MCF 10A (cell line): Measurements from ENCODE around the gene EMX2. TPM values are rescaled to one million over a fixed set of nuclear protein-coding genes. Genes with fewer than 3 reads are reported as not detected.

Source experiments
- BruUV-seq: library from RNA; stranded (reverse); fragments of 400-500 nt; replicated peaks from 2 replicates; lab custom pipeline; 2021; lab: Mats Ljungman, UMichigan
- CTCF ChIA-PET: fragments of 300-600 bp; sonication (Branson Sonifier 250); formaldehyde crosslinking; extraction: SDS; loops from one replicate; lab custom pipeline; 2021; ENCODE audit warnings: antibody characterized with exemption, inconsistent platforms; lab: Yijun Ruan, JAX
- POLR2A ChIA-PET: fragments of 300-600, 350-650 bp; sonication (Branson Sonifier 250); formaldehyde crosslinking; extraction: SDS; loops from one replicate; lab custom pipeline; 2020; ENCODE audit warnings: antibody characterized with exemption, inconsistent platforms; lab: Yijun Ruan, JAX
- DNase-seq: peaks from one replicate; pipeline ENCODE4 v3.0.0-alpha.2; 2018; ENCODE audit not compliant: unreplicated experiment
- H3K27ac Mint-ChIP-seq: one replicate; pipeline ENCODE4 v1.8.0; 2022; ENCODE audit warnings: mild to moderate bottlenecking, low read depth, mixed read lengths; ENCODE audit not compliant: unreplicated experiment
- H3K27me3 Mint-ChIP-seq: one replicate; pipeline ENCODE4 v1.8.0; 2022; ENCODE audit warnings: mixed read lengths; ENCODE audit not compliant: insufficient read depth, unreplicated experiment
- H3K36me3 Mint-ChIP-seq: one replicate; pipeline ENCODE4 v1.8.0; 2022; ENCODE audit warnings: mild to moderate bottlenecking, moderate library complexity, mixed read lengths; ENCODE audit not compliant: insufficient read depth, unreplicated experiment
- H3K4me1 Mint-ChIP-seq: one replicate; pipeline ENCODE4 v1.8.0; 2022; ENCODE audit warnings: mixed read lengths; ENCODE audit not compliant: insufficient read depth, unreplicated experiment
- H3K4me3 Mint-ChIP-seq: one replicate; pipeline ENCODE4 v1.8.0; 2022; ENCODE audit warnings: mild to moderate bottlenecking, moderate library complexity, mixed read lengths; ENCODE audit not compliant: unreplicated experiment
- H3K9me3 Mint-ChIP-seq: one replicate; pipeline ENCODE4 v1.8.0; 2022; ENCODE audit warnings: mixed read lengths; ENCODE audit not compliant: unreplicated experiment
- CTCF ChIP-seq: fragments of 200-600 bp; IDR thresholded peaks from one replicate; pipeline ENCODE4 v1.8.0; 2022; ENCODE audit warnings: antibody characterized with exemption, mild to moderate bottlenecking; ENCODE audit not compliant: unreplicated experiment
- intact Hi-C: fragments of 100-400 bp; cut with micrococcal nuclease; formaldehyde crosslinking; loops from 2 replicates; pipeline ENCODE4 v1.14.1; 2022
- total RNA-seq: library from RNA; stranded (reverse); gene quantifications from 2 replicates; pipeline ENCODE4 v1.2.3, GENCODE V29; 2022

EMX2 gene
- total RNA-seq, 1 experiment from 2014 or later: not detected

- ChIA-PET POLR2A (interaction anchor here (0.6 kb wide), 1 partner anchor 15 kb away, joined by 3 read pairs; no protein-coding TSS in a partner anchor), CTCF (interaction anchor here (1.0 kb wide), 1 partner anchor 10 kb away, joined by 3 read pairs; no protein-coding TSS in a partner anchor)
- intact Hi-C loops: loop anchor here (10.0 kb wide), 2 partner anchors 153 to 283 kb away; no protein-coding TSS in a partner anchor
- BruUV-seq: no TSS peak
- Mint-ChIP-seq H3K4me1 (no peaks in the 10 kb centered on the region), H3K36me3 (no peaks in the 10 kb centered on the region), H3K4me3 (no peak overlapping the region), H3K27me3 (peaks cover 71% of the 10 kb centered on the region), H3K9me3 (no peaks in the 10 kb centered on the region), H3K27ac (no peak overlapping the region)
- DNase-seq: no peak
- TF ChIP-seq CTCF: no peak
These were observed 11.1 kb upstream of the EMX2 start for GRCh38 chr10:117531371-117532002.

GRCh38 chr10:117532003-117532385 is 10.6 kb upstream of the EMX2 start:
- BruUV-seq: no TSS peak
- no peak for DNase-seq
- ChIA-PET CTCF (interaction anchor here (1.0 kb wide), 1 partner anchor 11 kb away, joined by 3 read pairs; no protein-coding TSS in a partner anchor), POLR2A (interaction anchor here (0.6 kb wide), 1 partner anchor 16 kb away, joined by 3 read pairs; no protein-coding TSS in a partner anchor)
- TF ChIP-seq CTCF: no peak
- peaks cover 71% of the 10 kb centered on the region for H3K27me3 Mint-ChIP-seq
- no peak overlapping the region for H3K4me3 Mint-ChIP-seq
- no peak overlapping the region for H3K27ac Mint-ChIP-seq
- no peaks in the 10 kb centered on the region for H3K4me1 Mint-ChIP-seq
- no peaks in the 10 kb centered on the region for H3K36me3 Mint-ChIP-seq
- H3K9me3 Mint-ChIP-seq: no peaks in the 10 kb centered on the region
- intact Hi-C loops: loop anchor here (10.0 kb wide), 2 partner anchors 153 to 283 kb away; no protein-coding TSS in a partner anchor

GRCh38 chr10:117532451-117533107 is 10.0 kb upstream of the EMX2 start:
- ChIA-PET POLR2A (no interaction called here), CTCF (interaction anchor here (1.0 to 1.8 kb wide), 2 partner anchors 36 to 709 kb away, joined by 4 to 5 read pairs; no protein-coding TSS in a partner anchor)
- Mint-ChIP-seq H3K9me3 (no peaks in the 10 kb centered on the region), H3K4me1 (no peaks in the 10 kb centered on the region), H3K36me3 (no peaks in the 10 kb centered on the region), H3K27ac (no peak overlapping the region), H3K27me3 (peaks cover 68% of the 10 kb centered on the region), H3K4me3 (no peak overlapping the region)
- TF ChIP-seq CTCF: no peak
- DNase-seq: no peak
- intact Hi-C loops: loop anchor here (10.0 kb wide), 2 partner anchors 152 to 282 kb away; no protein-coding TSS in a partner anchor
- no TSS peak for BruUV-seq
